ENCODE measurements around the gene KLHL26.

Gene KLHL26

DNA sequence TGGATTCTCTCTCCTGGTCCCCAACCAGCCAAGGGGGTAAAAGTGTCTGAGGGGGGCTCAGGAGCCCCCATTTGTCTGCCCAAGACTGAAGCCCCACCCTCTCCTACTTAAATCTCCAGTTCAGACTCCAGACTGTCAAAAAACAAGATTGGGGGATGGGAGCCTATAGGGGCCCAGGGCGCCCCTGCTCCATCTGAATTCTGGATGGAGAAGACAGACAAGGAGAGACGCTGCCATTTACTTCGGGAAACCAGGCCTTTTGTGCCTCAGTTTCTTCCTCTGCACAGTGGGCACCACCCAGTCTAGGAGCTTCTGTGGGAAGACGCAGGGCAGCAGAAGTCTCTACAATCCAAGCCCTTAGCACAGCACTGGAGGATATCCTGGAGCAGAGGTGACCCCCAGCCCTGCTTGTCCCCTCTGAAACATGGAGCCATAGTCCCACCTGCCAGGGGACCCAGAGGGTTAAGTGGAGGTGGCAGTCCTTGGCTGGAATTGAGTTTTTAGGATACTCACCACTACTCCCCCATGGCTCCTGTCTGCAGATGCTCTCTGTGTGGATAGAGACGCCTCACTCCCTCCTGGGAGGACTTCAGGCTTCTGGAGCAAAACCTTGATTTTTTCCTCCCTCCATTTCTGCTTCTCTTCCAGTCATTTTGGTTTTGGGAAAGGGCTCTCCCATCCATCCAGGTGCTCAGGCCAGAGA, 28.6 kb upstream of the KLHL26 start:
- TF ChIP-seq CTCF (IDR thresholded peaks at IDR 0.05): no peak
- no peak for DNase-seq (ENCODE audit: low spot score)
- Histone ChIP-seq H3K4me3 (peak overlapping the region; percentile 71), H3K27ac (no peak overlapping the region)

- no peak for DNase-seq (ENCODE audit: low spot score)
- no peak overlapping the region for H3K4me3 ChIP-seq
- no peak overlapping the region for H3K27ac ChIP-seq
- no peak for TF ChIP-seq CTCF (IDR thresholded peaks at IDR 0.05)
Observed at GRCh38 chr19:18608805-18609716, 27.8 kb upstream of the KLHL26 start.

DNA sequence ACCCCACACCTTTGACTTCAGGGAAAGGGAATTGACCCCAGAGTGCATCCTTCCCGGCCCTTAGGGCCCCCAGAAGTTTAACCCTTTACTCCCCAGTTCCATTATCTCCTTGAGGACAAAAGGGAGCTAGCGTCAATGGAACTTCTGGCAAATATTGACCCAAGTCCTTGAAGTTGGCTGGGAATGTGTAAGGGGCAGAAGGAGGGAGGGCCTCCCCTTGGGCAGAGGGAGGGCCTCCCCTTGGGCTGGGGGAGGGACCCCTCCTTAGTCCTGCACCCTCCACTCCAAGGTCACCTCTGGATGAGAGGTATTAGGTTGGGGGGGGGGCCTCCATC, 27.1 kb upstream of the KLHL26 start:
- no peak for DNase-seq (ENCODE audit: low spot score)
- Histone ChIP-seq H3K27ac (no peak overlapping the region), H3K4me3 (no peak overlapping the region)
- TF ChIP-seq CTCF (IDR thresholded peaks at IDR 0.05): no peak

DNA sequence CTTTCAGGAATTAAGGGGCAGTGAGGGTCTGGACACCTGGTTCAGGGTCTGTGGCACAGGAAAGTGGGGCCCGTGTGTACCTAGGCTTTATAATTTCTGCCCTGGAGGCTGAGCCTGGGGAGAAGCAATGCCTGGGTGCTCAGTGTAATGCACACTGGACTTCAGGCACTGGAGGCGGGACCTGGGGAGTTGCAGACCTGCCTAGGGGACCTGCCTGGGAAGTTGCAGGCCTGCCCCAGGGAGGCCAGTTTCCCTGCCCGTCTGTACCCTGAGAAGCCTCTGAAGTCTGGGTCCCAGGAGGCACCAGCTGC, 26.6 kb upstream of the KLHL26 start:
- no peak for TF ChIP-seq CTCF (IDR thresholded peaks at IDR 0.05)
- Histone ChIP-seq H3K27ac (no peak overlapping the region), H3K4me3 (no peak overlapping the region)
- no peak for DNase-seq (ENCODE audit: low spot score)

DNA sequence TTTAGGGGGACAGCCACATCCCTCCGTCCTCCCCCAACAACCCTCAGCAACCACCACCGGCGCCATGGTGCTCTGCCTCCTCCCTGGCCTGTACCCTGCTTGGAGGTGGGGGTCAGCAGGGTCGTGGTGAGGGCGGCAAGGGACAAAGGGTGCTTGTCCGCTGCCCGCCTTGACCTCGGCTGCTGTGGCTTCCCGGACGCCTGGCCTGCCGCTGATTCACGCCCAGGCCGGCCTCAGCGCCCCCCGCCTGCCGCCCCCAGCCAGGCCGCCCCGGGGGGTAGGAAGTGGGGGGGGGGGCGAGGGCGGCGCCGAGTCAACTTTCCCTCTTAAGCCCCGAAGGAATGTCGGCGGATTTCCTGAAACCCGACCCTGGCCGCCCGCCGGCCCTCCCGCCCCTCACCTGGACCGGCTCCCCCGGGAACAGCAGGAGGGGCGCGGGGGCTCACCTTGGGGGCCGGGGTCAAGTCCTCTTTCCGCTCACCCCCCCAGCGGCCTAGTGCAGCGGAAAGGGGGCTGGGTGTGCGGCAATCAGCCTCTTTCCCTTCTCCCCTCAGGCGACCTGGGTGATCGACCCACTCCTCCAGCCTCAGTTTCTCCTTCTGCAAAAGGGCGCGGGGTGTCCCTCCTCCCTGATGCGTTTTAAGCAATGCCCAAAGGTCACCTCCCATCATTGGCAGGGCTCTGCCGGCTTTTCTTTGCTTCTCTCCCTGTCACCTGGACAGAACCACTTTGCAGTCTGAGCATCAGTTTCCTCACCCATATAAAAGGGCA, 26.1 kb upstream of the KLHL26 start:
- H3K4me3 ChIP-seq: peak overlapping the region; percentile 83
- no peak for TF ChIP-seq CTCF (IDR thresholded peaks at IDR 0.05)
- DNase-seq (ENCODE audit: low spot score): peak; percentile 72

DNA sequence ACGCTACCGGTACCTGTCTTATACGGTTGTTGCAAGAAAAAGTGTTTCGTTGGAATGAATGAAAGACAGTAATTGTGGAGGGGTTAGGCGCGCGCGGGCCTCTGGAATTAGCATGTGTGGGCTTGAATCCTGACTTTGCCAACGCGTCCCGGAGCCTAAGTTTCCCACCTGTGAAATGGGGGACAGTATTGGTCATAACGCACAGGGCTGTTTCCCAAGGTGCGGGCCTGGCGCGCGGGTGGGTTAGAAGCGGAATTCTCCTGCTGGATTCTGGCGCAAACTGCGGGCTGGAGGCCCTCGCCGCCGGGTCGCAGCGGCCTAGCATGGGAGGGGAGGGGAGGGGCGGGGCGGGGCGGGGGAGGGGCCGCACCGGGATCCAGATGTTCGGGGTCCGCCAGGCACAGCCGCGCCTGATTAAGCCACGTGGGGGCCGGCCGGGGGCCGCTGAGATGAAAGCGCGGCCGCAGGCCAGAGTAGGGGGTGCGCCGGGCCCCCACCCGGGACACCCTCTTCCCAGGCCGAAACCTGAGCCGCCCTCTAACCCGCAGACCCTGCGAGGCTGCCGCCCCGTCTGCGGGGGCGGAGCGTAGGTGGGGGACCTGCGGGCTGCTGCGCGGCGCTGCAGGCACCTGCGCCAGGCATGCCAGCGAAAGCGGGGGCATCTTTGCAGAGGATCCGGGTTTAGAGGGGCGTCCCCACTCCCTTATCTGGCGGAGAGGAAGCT, 25.3 kb upstream of the KLHL26 start:
- TF ChIP-seq CTCF (IDR thresholded peaks at IDR 0.05): no peak
- Histone ChIP-seq H3K4me3 (peak overlapping the region; percentile 83), H3K27ac (no peak overlapping the region)
- no peak for DNase-seq (ENCODE audit: low spot score)

More for the DNA sequence above, 26.1 kb upstream of the KLHL26 start:
- H3K27ac ChIP-seq: no peak overlapping the region
